Tibial nerve (tissue), 4 donors: ENCODE measurements around the gene SNPH. TPM values are rescaled to one million over a fixed set of nuclear protein-coding genes. Genes with fewer than 3 reads are reported as not detected.

Source experiments
- DNase-seq, 2 donors: peaks; one replicate each; pipeline ENCODE4 v3.0.0-alpha.2; 2019; ENCODE audit warnings: low spot score in 2 of 2
- H3K27ac ChIP-seq, 4 donors: fragments of 200-600 bp; sonication (generic) in 3 of 4; one replicate each; pipeline ENCODE4 v1.5.1; 2017 to 2019; ENCODE audit warnings: mild to moderate bottlenecking in 1 of 4
- H3K27me3 ChIP-seq, 2 donors: fragments of 200-600 bp; sonication (generic) in 1 of 2; one replicate each; pipeline versions ENCODE4 v1.5.1 to v1.6.0; 2017 to 2019
- H3K36me3 ChIP-seq, 3 donors: fragments of 200-600 bp; sonication (generic); one replicate each; pipeline ENCODE4 v1.5.1; 2018 to 2019
- H3K4me1 ChIP-seq, 4 donors: fragments of 200-600 bp; sonication (generic) in 3 of 4; one replicate each; pipeline ENCODE4 v1.5.1; 2017 to 2019
- H3K4me3 ChIP-seq, 4 donors: fragments of 200-600 bp; sonication (generic) in 3 of 4; one replicate each; pipeline ENCODE4 v1.5.1; 2017 to 2019; ENCODE audit warnings: mild to moderate bottlenecking in 1 of 4, moderate library complexity in 1 of 4
- H3K9me3 ChIP-seq, 4 donors: fragments of 200-600 bp; sonication (generic) in 3 of 4; one replicate each; pipeline ENCODE4 v1.5.1; 2017 to 2019
- EP300 ChIP-seq, 2 donors: sonication (generic); formaldehyde crosslinking; IDR thresholded peaks; one replicate each; pipeline ENCODE4 v1.6.1; 2017; ENCODE audit warnings: antibody characterized with exemption in 2 of 2, mild to moderate bottlenecking in 1 of 2
- POLR2A ChIP-seq, 2 donors: fragments of 450-650 bp; IDR thresholded peaks; one replicate each; pipeline ENCODE4 v1.6.1; 2017; ENCODE audit warnings: antibody characterized with exemption in 2 of 2, mild to moderate bottlenecking in 2 of 2, moderate library complexity in 2 of 2
- WGBS, 2 donors: methylation state at CpG; one replicate each; pipeline ENCODE4 v1.1.5; 2018; 5-methylcytosine and 5-hydroxymethylcytosine counted together
- total RNA-seq, 4 donors: library from RNA; depleted of rRNA; stranded (reverse); fragments of >200 nt; gene quantifications; one replicate each; pipeline ENCODE4 v1.1.0, GENCODE V29; 2016
- TF ChIP-seq, protein P1 (sequence below), 5 experiments: fragments of 200-600 bp in 3 of 5; fragments of 450-650 bp in 2 of 5; sonication (generic) in 3 of 5; IDR thresholded peaks; one replicate each; pipeline ENCODE4 v1.5.1; 2016 to 2019; ENCODE audit warnings: antibody characterized with exemption in 5 of 5, mild to moderate bottlenecking in 3 of 5, moderate library complexity in 2 of 5

SNPH gene
- total RNA-seq, 4 donors from 2014 or later, result 4.5 to 7.4 (median 6.9) TPM

DNA sequence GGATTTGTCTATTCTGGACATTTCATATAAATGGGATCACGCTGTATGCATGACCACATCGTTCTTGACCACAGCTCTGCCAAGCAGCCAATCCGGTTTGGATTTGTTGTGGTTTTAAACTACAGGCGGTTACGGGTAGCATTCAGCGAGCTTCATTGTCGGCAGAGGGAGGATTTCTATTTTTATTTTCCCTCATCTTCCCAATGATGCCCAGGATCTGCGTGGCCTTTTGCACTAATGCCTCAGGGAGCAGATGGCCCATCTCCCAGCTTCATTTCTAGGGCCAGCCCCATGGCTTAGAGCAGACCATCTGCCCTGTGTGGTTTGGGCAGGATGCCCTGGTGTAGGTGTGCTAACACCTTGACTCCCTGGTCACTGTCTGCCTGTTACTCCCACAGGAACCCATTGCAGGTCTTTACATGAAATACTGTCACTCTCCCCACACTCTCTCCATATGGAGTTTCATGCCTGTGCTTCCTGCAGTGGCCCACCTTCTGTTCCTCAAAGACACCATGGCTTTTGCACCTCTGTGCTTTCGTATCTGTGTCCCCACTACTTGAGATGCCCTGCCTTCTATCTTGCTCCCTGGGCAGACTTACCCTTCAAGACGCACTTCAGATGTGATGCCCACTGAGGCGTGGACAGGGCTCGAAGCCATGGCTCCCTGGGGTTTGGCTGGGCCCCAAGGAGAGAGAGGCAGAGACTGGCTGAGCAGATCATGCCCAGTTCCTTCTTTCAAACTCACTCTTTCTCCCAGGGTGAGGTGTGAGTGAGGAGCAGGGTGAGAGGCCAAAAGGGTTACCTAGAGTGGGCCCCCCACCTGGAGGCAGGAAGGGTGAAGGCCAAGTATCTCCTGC lies 36.8 kb downstream of the SNPH start:
- no peak for DNase-seq
- Histone ChIP-seq H3K27me3 (no peaks in the 10 kb centered on the region), H3K9me3 (no peaks in the 10 kb centered on the region), H3K27ac (no peak overlapping the region), H3K36me3 (peaks cover 0 to 19% (median 0%) of the 10 kb centered on the region in 3 donors), H3K4me1 (no peaks in the 10 kb centered on the region), H3K4me3 (no peak overlapping the region)
- 78 to 84% methylated on average over 12 of the region's 12 CpGs for WGBS, 2 donors
- TF ChIP-seq EP300 (IDR thresholded peaks at IDR 0.05), result no peak
- TF ChIP-seq POLR2A (IDR thresholded peaks at IDR 0.05), result no peak
- TF ChIP-seq, protein P1, sequence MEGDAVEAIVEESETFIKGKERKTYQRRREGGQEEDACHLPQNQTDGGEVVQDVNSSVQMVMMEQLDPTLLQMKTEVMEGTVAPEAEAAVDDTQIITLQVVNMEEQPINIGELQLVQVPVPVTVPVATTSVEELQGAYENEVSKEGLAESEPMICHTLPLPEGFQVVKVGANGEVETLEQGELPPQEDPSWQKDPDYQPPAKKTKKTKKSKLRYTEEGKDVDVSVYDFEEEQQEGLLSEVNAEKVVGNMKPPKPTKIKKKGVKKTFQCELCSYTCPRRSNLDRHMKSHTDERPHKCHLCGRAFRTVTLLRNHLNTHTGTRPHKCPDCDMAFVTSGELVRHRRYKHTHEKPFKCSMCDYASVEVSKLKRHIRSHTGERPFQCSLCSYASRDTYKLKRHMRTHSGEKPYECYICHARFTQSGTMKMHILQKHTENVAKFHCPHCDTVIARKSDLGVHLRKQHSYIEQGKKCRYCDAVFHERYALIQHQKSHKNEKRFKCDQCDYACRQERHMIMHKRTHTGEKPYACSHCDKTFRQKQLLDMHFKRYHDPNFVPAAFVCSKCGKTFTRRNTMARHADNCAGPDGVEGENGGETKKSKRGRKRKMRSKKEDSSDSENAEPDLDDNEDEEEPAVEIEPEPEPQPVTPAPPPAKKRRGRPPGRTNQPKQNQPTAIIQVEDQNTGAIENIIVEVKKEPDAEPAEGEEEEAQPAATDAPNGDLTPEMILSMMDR (IDR thresholded peaks at IDR 0.05), result no peak

DNA sequence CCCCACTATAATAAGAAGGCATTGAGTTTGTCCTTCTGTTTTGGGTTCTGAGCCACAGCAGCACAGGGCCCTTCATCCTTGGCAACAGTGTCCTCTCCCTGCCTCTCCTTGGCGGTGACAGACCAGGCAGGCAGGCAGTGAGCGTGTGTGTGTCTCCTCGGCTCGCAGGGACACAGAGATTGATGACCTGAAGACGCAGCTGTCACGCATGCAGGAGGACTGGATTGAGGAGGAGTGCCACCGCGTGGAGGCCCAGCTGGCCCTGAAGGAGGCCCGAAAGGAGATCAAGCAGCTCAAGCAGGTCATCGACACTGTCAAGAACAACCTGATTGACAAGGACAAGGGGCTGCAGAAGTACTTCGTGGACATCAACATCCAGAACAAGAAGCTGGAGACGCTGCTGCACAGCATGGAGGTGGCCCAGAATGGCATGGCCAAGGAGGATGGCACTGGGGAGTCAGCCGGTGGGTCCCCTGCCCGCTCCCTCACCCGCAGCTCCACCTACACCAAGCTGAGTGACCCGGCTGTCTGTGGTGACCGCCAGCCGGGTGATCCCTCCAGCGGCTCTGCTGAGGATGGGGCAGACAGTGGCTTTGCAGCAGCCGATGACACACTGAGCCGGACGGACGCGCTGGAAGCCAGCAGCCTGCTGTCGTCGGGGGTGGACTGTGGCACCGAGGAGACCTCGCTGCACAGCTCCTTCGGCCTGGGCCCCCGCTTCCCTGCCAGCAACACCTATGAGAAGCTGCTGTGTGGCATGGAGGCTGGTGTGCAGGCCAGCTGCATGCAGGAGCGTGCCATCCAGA lies 38.8 kb downstream of the SNPH start:
- no peak for DNase-seq
- no peak overlapping the region for H3K27ac ChIP-seq
- 85 to 91% methylated on average over 25 to 29 of the region's 31 CpGs for WGBS, 2 donors
- H3K27me3 ChIP-seq, result no peaks in the 10 kb centered on the region
- H3K9me3 ChIP-seq, result no peaks in the 10 kb centered on the region
- no peak for TF ChIP-seq EP300 (IDR thresholded peaks at IDR 0.05)
- TF ChIP-seq, protein P1 (IDR thresholded peaks at IDR 0.05), result no peak
- TF ChIP-seq POLR2A (IDR thresholded peaks at IDR 0.05), result no peak
- no peaks in the 10 kb centered on the region for H3K4me1 ChIP-seq
- peaks cover 0 to 20% (median 0%) of the 10 kb centered on the region in 3 donors for H3K36me3 ChIP-seq
- H3K4me3 ChIP-seq, result no peak overlapping the region

DNA sequence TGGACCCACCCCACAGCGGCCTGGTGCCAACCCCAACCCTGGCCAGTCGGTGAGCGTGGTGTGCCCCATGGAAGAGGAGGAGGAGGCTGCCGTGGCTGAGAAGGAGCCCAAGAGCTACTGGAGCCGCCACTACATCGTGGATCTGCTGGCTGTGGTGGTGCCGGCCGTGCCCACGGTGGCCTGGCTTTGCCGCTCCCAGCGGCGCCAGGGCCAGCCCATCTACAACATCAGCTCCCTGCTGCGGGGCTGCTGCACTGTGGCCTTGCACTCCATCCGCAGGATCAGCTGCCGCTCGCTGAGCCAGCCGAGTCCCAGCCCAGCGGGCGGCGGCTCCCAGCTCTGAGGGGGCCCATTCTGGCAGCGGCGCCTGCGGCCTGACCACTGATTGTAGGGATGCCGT lies 39.6 kb downstream of the SNPH start:
- Histone ChIP-seq H3K9me3 (no peaks in the 10 kb centered on the region), H3K27ac (no peak overlapping the region), H3K36me3 (peaks cover 0 to 17% (median 0%) of the 10 kb centered on the region in 3 donors), H3K27me3 (no peaks in the 10 kb centered on the region), H3K4me3 (no peak overlapping the region), H3K4me1 (no peaks in the 10 kb centered on the region)
- no peak for DNase-seq
- no peak for TF ChIP-seq POLR2A (IDR thresholded peaks at IDR 0.05)
- TF ChIP-seq, protein P1 (IDR thresholded peaks at IDR 0.05), result no peak
- no peak for TF ChIP-seq EP300 (IDR thresholded peaks at IDR 0.05)
- 81 to 86% methylated on average over 21 to 23 of the region's 24 CpGs for WGBS, 2 donors

DNA sequence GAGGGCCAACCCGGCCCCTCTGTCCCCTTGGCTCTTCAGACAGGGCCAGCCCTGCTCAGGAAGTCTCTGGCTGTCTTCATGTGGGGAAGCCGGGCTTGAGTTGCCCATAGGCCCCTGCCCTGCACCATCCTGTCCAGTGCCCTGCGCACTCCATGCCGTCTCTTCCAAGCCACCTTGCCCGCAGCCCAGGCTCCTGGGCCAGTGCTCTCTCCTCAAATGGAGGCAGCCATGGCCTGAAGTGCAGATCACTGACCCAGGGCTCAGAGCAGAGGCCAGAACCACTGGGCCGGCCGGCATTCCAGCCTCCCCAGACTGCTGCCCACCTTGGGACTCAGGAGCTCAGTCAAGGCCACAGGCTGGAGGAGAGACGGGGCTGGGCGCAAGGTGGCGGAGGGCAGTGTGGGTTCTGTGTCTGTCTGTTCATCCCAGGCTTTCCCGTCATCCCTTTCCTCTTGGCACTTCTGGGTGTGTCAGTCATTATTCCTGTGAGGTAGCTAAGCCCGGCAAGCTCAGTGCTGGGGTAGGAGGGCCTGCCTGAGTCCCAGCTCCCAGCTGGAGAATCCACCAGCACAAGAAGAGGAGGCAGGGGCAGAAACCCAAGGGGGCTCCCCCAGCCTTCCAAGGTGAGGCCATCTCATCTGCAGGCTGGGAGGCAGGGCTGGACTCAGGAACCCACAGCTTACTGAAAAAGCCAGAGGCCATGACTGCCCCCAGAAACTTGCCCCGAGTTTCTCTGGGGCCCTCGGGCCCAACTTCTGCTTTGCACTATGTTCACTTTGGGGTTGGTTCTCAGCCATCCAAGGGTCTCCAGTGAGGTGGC lies 40.4 kb downstream of the SNPH start:
- no peaks in the 10 kb centered on the region for H3K4me1 ChIP-seq
- no peak for TF ChIP-seq EP300 (IDR thresholded peaks at IDR 0.05)
- TF ChIP-seq, protein P1 (IDR thresholded peaks at IDR 0.05), result no peak

More for the DNA sequence above, 40.4 kb downstream of the SNPH start:
- no peak overlapping the region for H3K27ac ChIP-seq
- peaks cover 0 to 16% (median 0%) of the 10 kb centered on the region in 3 donors for H3K36me3 ChIP-seq
- no peaks in the 10 kb centered on the region for H3K27me3 ChIP-seq
- no peak for DNase-seq
- no peak overlapping the region for H3K4me3 ChIP-seq
- WGBS, 2 donors, result 68 to 72% methylated on average over 9 to 13 of the region's 14 CpGs
- no peaks in the 10 kb centered on the region for H3K9me3 ChIP-seq
